Liver (tissue), 9 donors: ENCODE measurements around the gene ADCYAP1R1. TPM values are rescaled to one million over a fixed set of nuclear protein-coding genes. Genes with fewer than 3 reads are reported as not detected.

Source experiments
- DNase-seq: peaks from one replicate; pipeline ENCODE4 v3.0.0-alpha.2; 2017; ENCODE audit warnings: low spot score
- H3K27ac ChIP-seq, 2 donors: one replicate each; pipeline ENCODE4 v1.7.0; 2013; ENCODE audit warnings: inconsistent platforms in 2 of 2, low read length in 2 of 2, control low read depth in 1 of 2, low read depth in 1 of 2, mild to moderate bottlenecking in 1 of 2
- H3K27me3 ChIP-seq, 4 donors: one replicate each; pipeline versions ENCODE4 v1.6.1 to v1.7.0; 2013; ENCODE audit warnings: low read length in 3 of 4, inconsistent platforms in 1 of 4, mild to moderate bottlenecking in 1 of 4, moderate library complexity in 1 of 4; ENCODE audit not compliant: control insufficient read depth in 4 of 4, insufficient read depth in 4 of 4
- H3K36me3 ChIP-seq, 4 donors: one replicate each; pipeline versions ENCODE4 v1.6.1 to v1.7.0; 2013; ENCODE audit warnings: low read length in 3 of 4, mild to moderate bottlenecking in 3 of 4, low read depth in 1 of 4, moderate library complexity in 1 of 4; ENCODE audit not compliant: control insufficient read depth in 4 of 4, insufficient read depth in 3 of 4
- H3K4me1 ChIP-seq, 4 donors: one replicate each; pipeline versions ENCODE4 v1.6.1 to v1.7.0; 2013; ENCODE audit warnings: low read length in 3 of 4, mild to moderate bottlenecking in 3 of 4, moderate library complexity in 1 of 4; ENCODE audit not compliant: control insufficient read depth in 4 of 4, insufficient read depth in 4 of 4
- H3K4me3 ChIP-seq, 3 donors: one replicate each; pipeline versions ENCODE4 v1.6.1 to v1.7.0; 2013; ENCODE audit warnings: low read length in 3 of 3, control low read depth in 1 of 3, low read depth in 1 of 3, mild to moderate bottlenecking in 1 of 3
- H3K9ac ChIP-seq, 2 donors: one replicate each; pipeline ENCODE4 v1.7.0; 2013; ENCODE audit warnings: low read length in 2 of 2, mild to moderate bottlenecking in 2 of 2, moderate library complexity in 2 of 2, control low read depth in 1 of 2, low read depth in 1 of 2
- H3K9me3 ChIP-seq, 4 donors: one replicate each; pipeline versions ENCODE4 v1.6.1 to v1.7.0; 2013; ENCODE audit warnings: low read length in 3 of 4; ENCODE audit not compliant: control insufficient read depth in 4 of 4
- CTCF ChIP-seq: fragments of 150-350 bp; IDR thresholded peaks from 2 replicates; pipeline ENCODE4 v1.5.1; 2017; ENCODE audit warnings: improper control_type of control experiment, low read depth, low read length; ENCODE audit not compliant: missing input control
- FOXA1 ChIP-seq: IDR thresholded peaks from 2 replicates; pipeline ENCODE4 v1.6.1; 2016; ENCODE audit warnings: antibody characterized with exemption
- HNF4A ChIP-seq, 2 donors: conservative IDR thresholded peaks; 2 replicates each; pipeline ENCODE4 v1.6.1; 2016; ENCODE audit warnings: antibody characterized with exemption in 2 of 2, mild to moderate bottlenecking in 2 of 2
- JUND ChIP-seq, 2 donors: IDR thresholded peaks; 2 replicates each; pipeline ENCODE4 v1.6.1; 2016; ENCODE audit warnings: antibody characterized with exemption in 2 of 2
- MAX ChIP-seq: IDR thresholded peaks from 2 replicates; pipeline ENCODE4 v1.6.1; 2016; ENCODE audit warnings: antibody characterized with exemption
- NR2F2 ChIP-seq: IDR thresholded peaks from 2 replicates; pipeline ENCODE4 v1.6.1; 2016; ENCODE audit warnings: antibody characterized with exemption
- RXRA ChIP-seq, 2 donors: IDR thresholded peaks; 2 replicates each; pipeline ENCODE4 v1.6.1; 2017 to 2018; ENCODE audit warnings: antibody characterized with exemption in 2 of 2, mild to moderate bottlenecking in 1 of 2
- SP1 ChIP-seq: IDR thresholded peaks from 2 replicates; pipeline ENCODE4 v1.6.1; 2018; ENCODE audit warnings: antibody characterized with exemption, mild to moderate bottlenecking
- WGBS: extraction: QIAGEN DNeasy Blood & Tissue Kit; methylation state at CpG from one replicate; pipeline ENCODE4 v1.1.7; 2013; 5-methylcytosine and 5-hydroxymethylcytosine counted together
- polyA plus RNA-seq, 2 donors: library from polyadenylated mRNA; stranded (reverse) in 1 of 2; unstranded in 1 of 2; fragments of 200-250 nt in 1 of 2; fragments of >200 nt in 1 of 2; fragmentation: Nextera tagmentation in 1 of 2; extraction: Ambion mirVana in 1 of 2; gene quantifications; one replicate each; pipeline versions ENCODE4 v1.2.1 to v1.2.3, GENCODE V29; 2013 to 2015
- total RNA-seq, 2 donors: library from RNA; depleted of rRNA; stranded (reverse); fragments of >200 nt; gene quantifications; one replicate each; pipeline ENCODE4 v1.2.3, GENCODE V29; 2014
- donor health status: healthy.
- donor health status: healthy.
- donor health status: healthy.
- donor health status: healthy.
- donor health status: healthy.

ADCYAP1R1 gene
- total and polyA plus RNA-seq, 4 donors: 0.05 to 0.67 (median 0.12) TPM; not detected in 1

- TF ChIP-seq SP1: no peak
- no peak for TF ChIP-seq NR2F2
- TF ChIP-seq CTCF: no peak
- no peak for TF ChIP-seq RXRA (IDR thresholded peaks at IDR 0.05)
- H3K9me3 ChIP-seq: no peaks in the 10 kb centered on the region
- WGBS: 80% methylated on average over 5 of the region's 5 CpGs
- no peak overlapping the region for H3K9ac ChIP-seq
- H3K27ac ChIP-seq: no peak overlapping the region
- H3K36me3 ChIP-seq: no peaks in the 10 kb centered on the region
- H3K4me1 ChIP-seq: no peaks in the 10 kb centered on the region
- no peak for DNase-seq
- H3K27me3 ChIP-seq: peaks cover 0 to 2% (median 0%) of the 10 kb centered on the region in 4 donors
- no peak overlapping the region for H3K4me3 ChIP-seq
These were observed 49.4 kb downstream of the ADCYAP1R1 start for GRCh38 chr7:31101544-31101943.

GRCh38 chr7:31102151-31102972, 50.3 kb downstream of the ADCYAP1R1 start:
- TF ChIP-seq HNF4A (conservative IDR thresholded peaks at IDR 0.05) (no peak), FOXA1 (no peak), RXRA (IDR thresholded peaks at IDR 0.05) (no peak)
- Histone ChIP-seq H3K27me3 (peaks cover 0 to 2% (median 0%) of the 10 kb centered on the region in 4 donors), H3K4me1 (no peaks in the 10 kb centered on the region), H3K9ac (no peak overlapping the region), H3K4me3 (no peak overlapping the region), H3K27ac (no peak overlapping the region), H3K9me3 (no peaks in the 10 kb centered on the region), H3K36me3 (no peaks in the 10 kb centered on the region)
- DNase-seq: no peak
- 69% methylated on average over 12 of the region's 12 CpGs for WGBS

GRCh38 chr7:31102973-31103850, 51.1 kb downstream of the ADCYAP1R1 start:
- H3K36me3 ChIP-seq: no peaks in the 10 kb centered on the region
- no peak for DNase-seq
- no peak overlapping the region for H3K27ac ChIP-seq
- no peaks in the 10 kb centered on the region for H3K9me3 ChIP-seq
- TF ChIP-seq MAX (no peak), HNF4A (conservative IDR thresholded peaks at IDR 0.05) (no peak), NR2F2 (no peak), CTCF (no peak), JUND (IDR thresholded peaks at IDR 0.05) (no peak)
- no peak overlapping the region for H3K9ac ChIP-seq
- no peaks in the 10 kb centered on the region for H3K4me1 ChIP-seq
- peaks cover 0 to 2% (median 0%) of the 10 kb centered on the region in 4 donors for H3K27me3 ChIP-seq
- WGBS: 55% methylated on average over 9 of the region's 9 CpGs
- H3K4me3 ChIP-seq: no peak overlapping the region
